GM12878 (cell line): Measurements from ENCODE around the gene PAX3. TPM values are rescaled to one million over a fixed set of nuclear protein-coding genes. Genes with fewer than 3 reads are reported as not detected.

Experiments
- ATAC-seq: fragments of 200-7000 bp; cut with Tn5 transposase; 3 replicates; pipeline ENCODE4 v1.9.1; 2020; ENCODE audit warnings: mild to moderate bottlenecking, moderate library complexity
- BruUV-seq: library from RNA; stranded (reverse); fragments of 400-500 nt; replicated peaks from 2 replicates; lab custom pipeline; 2021; lab: Mats Ljungman, UMichigan
- CTCF ChIA-PET: fragments of 300-600 bp; sonication (Branson Sonifier 250); formaldehyde crosslinking; extraction: SDS; loops from one replicate; lab custom pipeline; 2021; ENCODE audit warnings: inconsistent platforms; lab: Yijun Ruan, JAX
- POLR2A ChIA-PET: fragments of 350-600 bp; formaldehyde crosslinking; extraction: SDS; loops from one replicate; lab custom pipeline; 2021; ENCODE audit warnings: inconsistent platforms; lab: Charles Lee
- RAD21 ChIA-PET: fragments of 300-600 bp; sonication (Branson Sonifier 250); formaldehyde crosslinking; loops from one replicate; lab custom pipeline; 2023; ENCODE audit warnings: antibody characterized with exemption; ENCODE audit not compliant: unreplicated experiment; lab: Charles Lee
- SMC1A ChIA-PET: fragments of 300-600 bp; sonication (Branson Sonifier 250); formaldehyde crosslinking; loops from one replicate; lab custom pipeline; 2023; ENCODE audit not compliant: unreplicated experiment, uncharacterized antibody; lab: Charles Lee
- DNase-seq: peaks from one replicate; pipeline ENCODE4 v3.0.0-alpha.2; 2011; ENCODE audit warnings: low read depth, low spot score
- FAIRE-seq: peaks from 3 replicates; lab custom pipeline; 2011; peaks lifted over from hg19 to GRCh38; lab: Jason Lieb, UNC
- H2AFZ ChIP-seq: 2 replicates; pipeline ENCODE4 v1.6.0; 2011; ENCODE audit warnings: low read depth, low read length, control low read depth; ENCODE audit not compliant: control insufficient read depth
- H3K27ac ChIP-seq: 2 replicates; pipeline ENCODE4 v1.5.1; 2011; ENCODE audit warnings: control low read depth; ENCODE audit not compliant: control insufficient read depth, insufficient read depth
- H3K27me3 ChIP-seq, 2 experiments: replicated peaks in 1 of 2; 2 replicates each; pipeline versions ENCODE4 v1.6.0 to v1.6.1; 2011; ENCODE audit warnings: low read length in 1 of 2; ENCODE audit not compliant: control insufficient read depth in 2 of 2, insufficient read depth in 2 of 2
- H3K36me3 ChIP-seq, 2 experiments: 2 replicates each; pipeline ENCODE4 v1.5.1; 2011; ENCODE audit warnings: low read length in 1 of 2; ENCODE audit not compliant: control insufficient read depth in 2 of 2, insufficient read depth in 2 of 2
- H3K4me1 ChIP-seq: 2 replicates; pipeline ENCODE4 v1.6.1; 2011; ENCODE audit warnings: mild to moderate bottlenecking, low read length, moderate library complexity, mixed read lengths; ENCODE audit not compliant: control insufficient read depth, insufficient read depth
- H3K4me2 ChIP-seq: 2 replicates; pipeline ENCODE4 v1.6.0; 2011; ENCODE audit warnings: control low read depth; ENCODE audit not compliant: control insufficient read depth, insufficient read depth
- H3K4me3 ChIP-seq: fragments of 200-600 bp; sonication (generic); 2 replicates; pipeline ENCODE4 v1.5.1; 2016
- H3K79me2 ChIP-seq: 2 replicates; pipeline ENCODE4 v1.6.0; 2011; ENCODE audit warnings: low read length; ENCODE audit not compliant: control insufficient read depth, insufficient read depth
- H3K9ac ChIP-seq: 2 replicates; pipeline ENCODE4 v1.8.0; 2011; ENCODE audit warnings: low read length, control low read depth, mixed read lengths; ENCODE audit not compliant: control insufficient read depth, insufficient read depth
- H3K9me3 ChIP-seq: replicated peaks from 3 replicates; pipeline ENCODE4 v1.5.1; 2011; ENCODE audit warnings: mild to moderate bottlenecking, low read length; ENCODE audit not compliant: control insufficient read depth, insufficient read depth
- H4K20me1 ChIP-seq: 2 replicates; pipeline ENCODE4 v1.6.0; 2011; ENCODE audit not compliant: control insufficient read depth, insufficient read depth
- E2F4 ChIP-seq: IDR thresholded peaks from 2 replicates; pipeline ENCODE4 v1.6.1; 2012; ENCODE audit warnings: low read depth, low read length, improper control_type of control experiment
- EGR1 ChIP-seq, 2 experiments: IDR thresholded peaks; 1 replicate in 1 of 2; 2 replicates in 1 of 2; pipeline ENCODE4 v1.6.1; 2011 to 2012; ENCODE audit warnings: low read depth in 2 of 2, low read length in 2 of 2, borderline replicate concordance in 1 of 2, mild to moderate bottlenecking in 1 of 2, moderate library complexity in 1 of 2
- HCFC1 ChIP-seq: fragments of 150-350 bp; IDR thresholded peaks from 2 replicates; pipeline ENCODE4 v1.6.1; 2014; ENCODE audit warnings: low read length
- MEF2A ChIP-seq: IDR thresholded peaks from 2 replicates; pipeline ENCODE4 v1.6.1; 2011; ENCODE audit warnings: low read depth, mild to moderate bottlenecking, low read length, moderate library complexity; ENCODE audit not compliant: insufficient read depth
- SMC3 ChIP-seq: IDR thresholded peaks from 2 replicates; pipeline ENCODE4 v1.6.1; 2011; ENCODE audit warnings: low read length, improper control_type of control experiment, borderline replicate concordance
- SUZ12 ChIP-seq: fragments of 200-600 bp; sonication (generic); IDR thresholded peaks from one replicate; pipeline ENCODE4 v1.6.1; 2018; ENCODE audit warnings: antibody characterized with exemption, mild to moderate bottlenecking; ENCODE audit not compliant: unreplicated experiment
- USF2 ChIP-seq: IDR thresholded peaks from 2 replicates; pipeline ENCODE4 v1.6.1; 2011; ENCODE audit warnings: low read depth, low read length, improper control_type of control experiment, borderline replicate concordance
- whole genome bisulfite sequencing: methylation state at CpG from one replicate; pipeline ENCODE4 v1.1.6; 2016; ENCODE audit warnings: low lambda C conversion rate; ENCODE audit not compliant: insufficient replicate concordance, insufficient coverage; ENCODE audit errors: missing lambda C conversion rate; 5-methylcytosine and 5-hydroxymethylcytosine counted together
- in situ Hi-C: fragments of 300-500 bp; cut with MboI; formaldehyde crosslinking; loops from 9 replicates; pipeline ENCODE4 v1.14.3; 2018; ENCODE audit warnings: mixed read lengths
- intact Hi-C: fragments of 100-400 bp; cut with micrococcal nuclease; formaldehyde crosslinking; loops from one replicate; pipeline ENCODE4 v1.14.2; 2022; ENCODE audit not compliant: unreplicated experiment
- polyA plus RNA-seq, 11 experiments: library from polyadenylated mRNA; depleted of rRNA in 4 of 11; unstranded in 6 of 11; stranded (reverse) in 5 of 11; fragments of >200 nt; fragmentation: Nextera tagmentation in 4 of 11; fragmentation: Illumina TruSeq in 1 of 11; extraction: Ambion mirVana in 4 of 11; extraction: Trizol in 1 of 11; gene quantifications; 1 replicate in 1 of 11; 2 replicates in 10 of 11; pipeline versions ENCODE4 v1.2.1 to v1.2.3, GENCODE V29; 2011 to 2016; ENCODE audit warnings: inconsistent platforms in 2 of 11, missing spikeins in 2 of 11, low read depth in 1 of 11
- total RNA-seq, 4 experiments: library from RNA; depleted of rRNA in 3 of 4; stranded (reverse); fragments of >200 nt in 3 of 4; fragmentation: Illumina TruSeq in 1 of 4; extraction: Trizol in 1 of 4; gene quantifications; 2 replicates each; pipeline versions ENCODE4 v1.2.1 to v1.2.3, GENCODE V29; 2013 to 2021

Gene PAX3
- total and polyA plus RNA-seq, 10 of the 15 experiments (the other 5 are each of a cell fraction or from before 2014, with no cell fraction given): not detected

- Histone ChIP-seq H3K4me3 (no peak overlapping the region), H3K9me3 (no peaks in the 10 kb centered on the region), H3K36me3 (no peaks in the 10 kb centered on the region), H3K9ac (no peak overlapping the region), H3K27ac (no peak overlapping the region), H3K4me1 (no peaks in the 10 kb centered on the region), H3K79me2 (no peaks in the 10 kb centered on the region), H3K4me2 (no peak overlapping the region), H3K27me3 (no peaks in the 10 kb centered on the region), H4K20me1 (no peaks in the 10 kb centered on the region), H2AFZ (no peak overlapping the region)
- in situ Hi-C loops (no loop called here), intact Hi-C loops (no loop called here)
- ChIA-PET CTCF (no interaction called here), POLR2A (no interaction called here), SMC1A (no interaction called here), RAD21 (no interaction called here)
- WGBS: 21% methylated on average over 4 of the region's 4 CpGs
- ATAC-seq: no peak
- no peak for FAIRE-seq
- BruUV-seq: no TSS peak
- DNase-seq: no peak
- TF ChIP-seq USF2 (no peak), HCFC1 (no peak), SUZ12 (no peak), SMC3 (no peak), MEF2A (no peak), EGR1 (IDR thresholded peaks at IDR 0.05; ENCODE audit: borderline replicate concordance in 1 of 2, low read depth in 2 of 2, low read length in 2 of 2) (no peak), E2F4 (no peak)
Observed at GRCh38 chr2:222169346-222169745, 129.5 kb downstream of the PAX3 start.
